Erythroblast (primary cell): ENCODE measurements around the gene RRAGA.
"Not testable (repeated sequence)": the region's sequence is repeated elsewhere in the genome, so short reads cannot be mapped to it uniquely, and the experiment has no call there.

Experiments
- DNase-seq, 2 experiments: peaks; one replicate each; lab custom pipeline; 2025; lab: John Stamatoyannopoulos, UW
- GATA1 ChIP-seq: IDR thresholded peaks from 2 replicates; pipeline ENCODE4 v1.6.1; 2011; ENCODE audit warnings: low read depth, mild to moderate bottlenecking, control low read depth, low read length, moderate library complexity
- POLR2A ChIP-seq: IDR thresholded peaks from 2 replicates; pipeline ENCODE4 v1.6.1; 2011; ENCODE audit warnings: mild to moderate bottlenecking, low read length

Gene RRAGA

GRCh38 chr9:19036611-19037010 is 12.6 kb upstream of the RRAGA start:
- TF ChIP-seq GATA1 (no peak), POLR2A (no peak)
- no peak for DNase-seq

- peak; percentile 53 to 63 for DNase-seq
- TF ChIP-seq POLR2A (no peak), GATA1 (no peak)
Observed at GRCh38 chr9:19049917-19050636, 850 bp downstream of the RRAGA start.

GRCh38 chr9:19050637-19051591 is 1.7 kb downstream of the RRAGA start:
- peak; percentile 35 to 36 for DNase-seq
- TF ChIP-seq POLR2A (no peak), GATA1 (no peak)

- DNase-seq: peak; percentile 13 to 16
- TF ChIP-seq GATA1 (no peak), POLR2A (no peak)
Observed at GRCh38 chr9:19057033-19057432, 7.8 kb downstream of the RRAGA start.

- no peak for TF ChIP-seq POLR2A
- TF ChIP-seq GATA1: no peak
- DNase-seq: no peak
Observed at GRCh38 chr9:19074229-19074628, 25.0 kb downstream of the RRAGA start.

- TF ChIP-seq GATA1 (no peak), POLR2A (no peak)
- DNase-seq: no peak
Observed at GRCh38 chr9:19074836-19075235, 25.6 kb downstream of the RRAGA start.

GRCh38 chr9:19085295-19085694 is 36.1 kb downstream of the RRAGA start:
- no peak for TF ChIP-seq POLR2A
- no peak for TF ChIP-seq GATA1
- DNase-seq: peak; percentile 28 to 47

GRCh38 chr9:19087106-19088000 is 38.1 kb downstream of the RRAGA start:
- DNase-seq: peak; percentile 69 to 70
- TF ChIP-seq POLR2A (no peak), GATA1 (no peak)

- DNase-seq: not testable (repeated sequence)
Observed at GRCh38 chr9:19097431-19097830, 48.2 kb downstream of the RRAGA start.
